Brain pericyte (primary cell): Measurements from ENCODE around the gene PPP4C.

Experiments
- DNase-seq: peaks from one replicate; pipeline ENCODE4 v3.0.0-alpha.2; 2012; ENCODE audit warnings: low read depth, low spot score

Gene PPP4C

GRCh38 chr16:30079480-30079879 is 3.7 kb downstream of the PPP4C start:
- DNase-seq, result no peak

DNA sequence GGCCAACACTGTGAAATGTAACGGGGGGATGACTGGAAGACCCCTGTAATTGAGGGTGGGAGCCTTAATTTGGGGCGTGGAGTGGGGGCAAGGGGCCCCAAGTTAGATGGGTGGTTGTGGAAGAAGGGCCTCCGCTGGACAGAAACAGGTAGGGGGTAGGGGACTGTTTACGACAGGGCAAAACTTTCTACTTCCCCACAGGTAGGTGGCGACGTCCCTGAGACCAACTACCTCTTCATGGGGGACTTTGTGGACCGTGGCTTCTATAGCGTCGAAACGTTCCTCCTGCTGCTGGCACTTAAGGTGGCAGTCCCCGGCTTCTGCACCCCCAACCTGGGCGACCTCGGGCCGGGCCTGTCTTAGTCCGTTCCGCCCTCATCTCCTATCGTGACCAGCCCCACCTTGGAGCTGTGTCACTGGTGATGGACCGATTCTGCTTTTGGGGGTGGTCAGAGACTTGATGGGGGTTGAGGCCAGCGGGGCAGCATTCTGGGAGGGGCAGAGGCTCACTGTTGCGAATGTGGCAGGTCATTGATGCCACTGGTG is 6.8 kb downstream of the PPP4C start:
- no peak for DNase-seq

DNA sequence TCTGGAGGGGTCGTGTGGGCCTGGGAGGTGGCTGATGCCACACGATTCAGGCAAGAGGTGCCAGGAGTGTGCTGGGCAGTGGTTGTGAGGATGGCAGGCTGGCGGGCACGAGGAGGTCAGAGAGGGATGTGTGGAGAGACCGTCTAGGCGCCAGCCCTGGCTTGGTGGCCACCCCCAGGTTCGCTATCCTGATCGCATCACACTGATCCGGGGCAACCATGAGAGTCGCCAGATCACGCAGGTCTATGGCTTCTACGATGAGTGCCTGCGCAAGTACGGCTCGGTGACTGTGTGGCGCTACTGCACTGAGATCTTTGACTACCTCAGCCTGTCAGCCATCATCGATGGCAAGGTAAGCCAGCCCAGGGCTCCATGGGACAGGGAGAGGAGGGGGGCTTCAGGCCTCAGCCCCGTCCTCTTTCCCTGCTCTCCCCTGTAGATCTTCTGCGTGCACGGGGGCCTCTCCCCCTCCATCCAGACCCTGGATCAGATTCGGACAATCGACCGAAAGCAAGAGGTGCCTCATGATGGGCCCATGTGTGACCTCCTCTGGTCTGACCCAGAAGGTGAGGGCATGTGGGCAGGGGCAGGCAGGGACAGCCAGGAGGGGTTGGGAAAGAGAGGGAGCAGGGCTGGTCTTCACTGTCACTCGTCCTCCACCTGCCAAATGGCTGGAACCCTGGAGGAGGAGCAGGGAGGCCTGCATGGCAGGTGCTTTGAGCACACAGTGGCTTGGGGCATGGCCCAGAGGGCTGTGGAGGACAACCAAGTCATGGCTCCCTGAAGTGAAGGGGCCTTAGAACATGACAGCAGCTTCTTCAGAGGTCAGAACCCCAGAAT is 7.6 kb downstream of the PPP4C start:
- no peak for DNase-seq

DNA sequence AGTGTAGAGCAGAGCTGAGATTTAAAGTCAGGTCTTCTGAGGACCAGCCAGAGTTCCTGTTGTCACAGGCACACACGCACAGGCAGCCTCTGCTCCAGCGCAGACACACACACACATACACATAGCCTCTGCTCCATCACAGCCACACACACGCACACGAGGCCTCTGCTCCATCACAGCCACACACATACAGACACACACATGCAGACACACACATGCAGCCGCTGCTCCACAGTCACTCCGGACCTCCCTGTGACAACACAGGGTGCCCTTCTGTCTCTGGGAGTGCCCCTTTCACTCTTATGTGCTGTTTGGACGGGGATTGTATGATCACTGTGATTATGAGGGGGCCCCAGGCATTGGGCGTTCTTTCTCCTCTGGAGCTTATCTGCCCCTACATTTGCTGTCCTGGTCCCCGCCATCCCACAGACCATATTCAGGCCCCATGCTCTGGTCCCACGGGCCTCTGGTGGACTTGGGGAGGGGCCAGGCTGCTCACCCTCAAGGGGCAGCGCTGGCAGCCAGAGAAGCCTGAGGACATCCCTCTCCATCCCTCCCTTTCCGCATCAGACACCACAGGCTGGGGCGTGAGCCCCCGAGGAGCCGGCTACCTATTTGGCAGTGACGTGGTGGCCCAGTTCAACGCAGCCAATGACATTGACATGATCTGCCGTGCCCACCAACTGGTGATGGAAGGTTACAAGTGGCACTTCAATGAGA is 8.5 kb downstream of the PPP4C start:
- no peak for DNase-seq

DNA sequence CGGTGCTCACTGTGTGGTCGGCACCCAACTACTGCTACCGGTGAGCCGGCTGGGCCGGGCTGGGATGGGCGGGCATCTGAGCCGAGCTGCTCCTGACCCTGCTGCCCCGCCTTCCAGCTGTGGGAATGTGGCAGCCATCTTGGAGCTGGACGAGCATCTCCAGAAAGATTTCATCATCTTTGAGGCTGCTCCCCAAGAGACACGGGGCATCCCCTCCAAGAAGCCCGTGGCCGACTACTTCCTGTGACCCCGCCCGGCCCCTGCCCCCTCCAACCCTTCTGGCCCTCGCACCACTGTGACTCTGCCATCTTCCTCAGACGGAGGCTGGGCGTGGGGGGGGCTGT is 9.0 kb downstream of the PPP4C start:
- no peak for DNase-seq

DNA sequence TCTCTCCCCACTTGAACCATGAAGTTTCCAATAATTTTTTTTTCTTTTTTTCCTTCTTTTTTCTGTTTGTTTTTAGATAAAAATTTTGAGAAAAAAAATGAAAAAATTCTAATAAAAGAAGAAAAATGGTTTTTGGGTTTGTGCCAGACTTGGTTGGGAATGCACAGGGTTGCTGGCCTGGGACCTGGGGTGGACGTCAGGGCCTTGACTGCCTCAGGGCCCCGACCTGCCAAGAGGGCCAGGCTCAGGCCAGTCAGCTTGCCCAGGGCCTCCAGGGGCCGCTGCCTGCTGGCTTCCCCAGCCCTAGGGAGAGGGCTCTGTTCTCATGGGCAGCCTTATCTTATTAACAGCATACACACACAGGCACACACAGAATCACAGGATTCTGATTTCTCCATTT is 9.5 kb downstream of the PPP4C start:
- no peak for DNase-seq

DNA sequence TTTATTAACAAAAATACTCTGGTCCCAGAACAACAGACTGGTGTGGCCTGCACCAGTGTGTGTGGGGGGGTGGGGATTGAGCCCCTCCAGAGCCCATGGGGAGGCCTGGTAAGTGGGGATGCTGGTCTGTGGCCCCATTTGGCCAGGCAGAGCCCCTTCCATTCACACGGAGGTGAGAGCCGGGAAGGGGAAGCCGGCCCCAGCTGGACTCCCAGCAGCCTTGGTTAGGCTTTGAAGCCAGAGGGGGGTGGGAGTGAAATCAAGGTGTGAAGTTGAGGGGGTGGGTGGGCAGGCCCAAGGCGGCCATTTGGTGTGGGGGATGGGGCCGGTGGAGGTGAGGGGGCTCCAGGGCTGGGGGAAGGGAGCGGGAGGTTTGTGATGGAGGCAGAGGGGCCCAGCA is 10.0 kb downstream of the PPP4C start:
- DNase-seq, result no peak

GRCh38 chr16:30086291-30087140 is 10.7 kb downstream of the PPP4C start:
- no peak for DNase-seq

- DNase-seq, result no peak
Observed at GRCh38 chr16:30087181-30087898, 11.5 kb downstream of the PPP4C start.

DNA sequence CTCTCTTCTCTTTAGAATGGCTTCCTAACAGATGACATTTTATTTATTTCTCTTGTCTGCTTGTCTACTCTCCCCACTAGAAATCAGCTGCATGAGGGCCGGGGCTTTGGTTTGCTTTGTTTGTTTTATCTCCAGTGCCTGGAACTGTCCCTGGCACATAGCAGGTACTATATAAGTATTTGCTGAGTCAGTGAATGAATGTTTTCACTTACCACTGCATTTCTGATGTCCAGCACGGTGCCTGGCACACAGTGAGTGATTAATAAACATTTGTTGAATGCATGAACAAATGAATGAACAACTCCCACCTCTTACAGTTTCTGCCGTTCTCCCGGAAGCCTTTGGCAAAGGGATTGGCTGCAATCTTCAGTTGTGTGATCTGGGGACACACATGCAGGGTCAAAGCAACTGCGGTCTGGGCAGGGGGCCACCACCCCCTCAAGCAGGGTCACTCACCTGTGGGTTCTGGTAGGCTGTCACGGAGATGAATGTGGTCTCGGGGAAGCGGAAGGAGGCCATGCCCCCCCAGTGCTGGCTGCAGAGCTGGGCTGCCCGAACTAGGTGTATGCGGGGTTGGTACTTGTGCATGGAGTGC is 12.5 kb downstream of the PPP4C start:
- DNase-seq, result no peak

GRCh38 chr16:30088832-30089624 is 13.2 kb downstream of the PPP4C start:
- no peak for DNase-seq

DNA sequence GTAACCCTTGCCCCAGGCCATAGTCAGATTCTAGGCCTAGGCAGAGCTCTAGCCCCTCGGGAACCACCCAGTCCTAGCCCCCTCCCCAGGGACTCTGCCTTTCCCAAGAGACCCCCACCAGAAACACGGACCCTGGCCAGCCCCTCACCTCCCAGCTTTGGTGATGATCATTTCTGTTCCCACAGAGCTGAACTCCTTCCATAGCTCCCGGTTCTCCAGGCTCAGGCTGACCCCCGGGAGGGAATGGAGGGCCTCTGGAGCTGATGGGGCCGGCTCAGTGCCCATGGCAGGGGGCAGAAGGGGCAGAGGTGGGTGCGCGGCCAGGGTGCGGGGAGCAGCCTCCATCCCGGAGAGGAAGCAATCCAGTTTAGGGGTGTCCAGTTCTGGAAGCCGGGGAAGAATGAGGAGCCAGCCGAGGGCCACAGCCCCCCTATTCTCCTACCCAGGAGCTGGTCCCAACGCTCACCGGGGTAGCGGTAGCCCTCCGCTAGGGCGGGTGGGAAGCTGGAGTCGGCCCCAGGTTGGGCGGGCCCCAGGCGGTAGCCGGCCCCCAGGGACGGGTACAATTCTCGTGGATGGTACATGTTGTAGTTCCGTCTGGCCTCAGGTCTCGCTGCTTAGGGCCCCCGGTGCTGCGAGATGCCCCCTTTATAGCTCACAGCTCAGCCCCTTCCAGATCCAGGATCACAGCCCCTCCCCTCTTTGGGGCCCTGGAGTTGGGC is 15.0 kb downstream of the PPP4C start:
- DNase-seq, result no peak

DNA sequence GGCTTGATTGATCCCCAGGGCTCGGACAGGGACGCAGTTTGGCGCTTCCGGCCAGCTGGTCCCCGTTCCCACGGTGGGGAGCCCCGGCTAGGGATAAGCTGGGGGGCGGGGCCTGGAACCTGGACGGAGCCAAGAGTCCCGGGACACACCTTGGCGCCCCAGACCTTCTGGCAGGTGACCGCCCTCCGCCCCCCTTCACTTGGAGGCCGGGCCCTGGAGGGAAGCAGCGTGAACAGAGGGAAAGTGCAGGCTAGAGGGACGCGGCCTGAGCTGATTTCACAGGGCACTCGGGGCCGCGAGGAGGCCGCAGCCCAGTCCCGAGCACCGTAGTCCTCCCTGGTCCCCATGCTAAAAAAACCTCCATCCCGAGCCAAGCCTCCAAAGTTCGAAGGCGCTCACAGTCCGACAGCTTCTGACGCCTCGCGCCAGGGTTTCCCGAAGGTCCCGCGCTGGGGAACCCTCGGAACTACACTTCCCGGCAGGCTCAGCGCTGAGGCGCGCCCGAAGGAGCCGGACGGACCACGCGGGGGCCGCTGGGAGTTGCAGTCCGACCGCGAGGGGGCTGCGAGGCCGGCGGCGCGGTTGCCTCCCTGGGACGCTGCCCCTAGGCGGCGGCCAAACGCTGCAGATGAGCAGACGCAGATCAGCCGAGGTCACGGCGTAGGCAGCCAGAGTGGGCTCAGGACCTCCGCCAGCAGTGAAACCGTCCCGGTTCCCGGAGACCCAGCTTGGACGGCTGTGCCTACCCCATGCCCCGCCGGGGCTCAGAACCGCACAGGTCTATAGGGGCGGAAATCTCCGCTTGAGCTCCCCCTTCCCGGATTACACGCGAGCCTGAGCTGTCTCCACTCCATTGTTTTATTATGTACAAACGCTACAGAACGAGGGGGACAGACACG is 15.9 kb downstream of the PPP4C start, which contains the start of gene TBX6:
TBX6 (minus strand) TSS at position 451 of the 899 bp plus-strand sequence. CDS start 731 bp downstream, outside the sequence.
- peak; percentile 36 for DNase-seq

- peak; percentile 13 for DNase-seq
Observed at GRCh38 chr16:30092373-30093010, 16.7 kb downstream of the PPP4C start.

DNA sequence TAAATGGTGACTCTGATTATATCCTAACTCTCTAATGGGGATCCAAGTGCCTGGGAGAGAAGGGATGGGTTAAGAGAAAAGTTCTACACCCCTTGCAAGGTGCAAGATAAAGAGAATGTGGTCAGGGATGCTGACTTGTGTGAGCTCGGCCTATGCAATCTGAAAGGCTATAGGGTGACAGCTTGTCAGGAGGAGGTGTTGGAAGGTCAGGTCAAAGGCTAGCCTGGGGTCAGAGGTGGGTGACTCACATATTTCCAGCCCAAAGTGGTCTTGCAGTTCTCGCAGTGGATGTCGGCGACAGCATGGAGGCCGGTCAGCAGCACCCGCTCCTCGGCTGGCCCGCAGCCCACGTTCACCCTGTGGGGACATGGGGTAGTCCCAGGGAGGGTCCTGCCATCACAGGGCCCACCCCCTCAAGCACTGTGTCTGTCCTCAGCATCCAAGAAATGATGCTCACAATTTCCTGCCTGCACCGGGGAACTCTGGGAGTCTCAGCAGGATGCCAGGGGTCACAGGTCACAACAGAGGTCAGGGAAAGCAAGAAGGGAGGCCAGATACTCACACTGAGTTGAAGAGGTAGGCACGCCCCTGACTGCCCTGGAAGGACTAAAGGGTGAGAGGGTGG is 18.9 kb downstream of the PPP4C start:
- no peak for DNase-seq

GRCh38 chr16:30095166-30096078 is 19.6 kb downstream of the PPP4C start:
- no peak for DNase-seq
